Measurements from ENCODE around the gene OR10P1.

GRCh38 chr12:55653031-55653430 is 16.3 kb downstream of the OR10P1 start:
- TF ChIP-seq CTCF (IDR thresholded peaks at IDR 0.05; ENCODE audit: borderline replicate concordance, extremely low read depth, low read length, poor library complexity, severe bottlenecking) (no peak), EZH2 (IDR thresholded peaks at IDR 0.05; ENCODE audit: borderline replicate concordance, low read depth, low read length, severe bottlenecking) (no peak)
